MG63 (cell line): ENCODE results near the gene RASA4B. TPM values are rescaled to one million over a fixed set of nuclear protein-coding genes. Genes with fewer than 3 reads are reported as not detected.

Experiments used
- DNase-seq: peaks from one replicate; pipeline ENCODE4 v3.0.0-alpha.2; 2020
- H3K27me3 ChIP-seq: fragments of 250-450 bp; sonication (Bioruptor Pico); 2 replicates; pipeline ENCODE4 v1.5.1; 2020; ENCODE audit warnings: mild to moderate bottlenecking, moderate library complexity
- H3K36me3 ChIP-seq: fragments of 250-450 bp; sonication (Bioruptor Pico); 2 replicates; pipeline ENCODE4 v1.5.1; 2020; ENCODE audit warnings: mild to moderate bottlenecking, moderate library complexity
- H3K4me3 ChIP-seq: fragments of 250-450 bp; sonication (Bioruptor Pico); 2 replicates; pipeline ENCODE4 v1.5.1; 2020; ENCODE audit warnings: mild to moderate bottlenecking, moderate library complexity
- H3K9me3 ChIP-seq: fragments of 250-450 bp; sonication (Bioruptor Pico); 2 replicates; pipeline ENCODE4 v1.5.1; 2020; ENCODE audit warnings: mild to moderate bottlenecking, moderate library complexity
- total RNA-seq: library from RNA; depleted of rRNA; stranded (reverse); fragments of >200 nt; shearing (Covaris generic); gene quantifications from 2 replicates; pipeline ENCODE4 v1.2.3, GENCODE V29; 2014; ENCODE audit warnings: low replicate concordance; rRNA removed

RASA4B gene
- total RNA-seq, 1 experiment from 2014 or later = 1.7 TPM

GRCh38 chr7:102447311-102447710 is 70.3 kb downstream of the RASA4B start:
- Histone ChIP-seq H3K36me3 (no peaks in the 10 kb centered on the region), H3K4me3 (no peak overlapping the region), H3K27me3 (no peaks in the 10 kb centered on the region), H3K9me3 (no peaks in the 10 kb centered on the region)
- no peak for DNase-seq

GRCh38 chr7:102446387-102447156 is 71.0 kb downstream of the RASA4B start:
- H3K4me3 ChIP-seq = no peak overlapping the region
- DNase-seq = no peak
- no peaks in the 10 kb centered on the region for H3K9me3 ChIP-seq
- H3K27me3 ChIP-seq = no peaks in the 10 kb centered on the region
- H3K36me3 ChIP-seq = no peaks in the 10 kb centered on the region

DNA sequence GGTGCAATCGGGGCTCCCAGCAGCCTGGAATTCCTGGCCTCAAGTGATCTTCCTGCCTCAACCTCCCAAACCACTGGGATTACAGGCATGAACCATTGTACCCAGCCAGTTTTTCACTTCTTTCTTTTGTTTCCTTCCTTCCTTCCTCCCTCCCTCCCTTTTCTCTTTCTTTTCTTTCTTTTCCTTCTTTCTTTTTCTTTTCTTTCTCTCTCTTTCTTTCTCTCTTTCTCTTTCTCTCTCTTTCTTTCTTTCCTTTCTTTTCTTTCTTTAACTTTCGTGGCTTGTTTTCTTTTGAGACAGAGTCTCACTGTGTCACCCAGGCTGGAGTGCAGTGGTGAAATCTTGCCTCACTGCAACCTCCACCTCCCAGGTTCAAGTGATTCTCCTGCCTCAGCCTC is 71.9 kb downstream of the RASA4B start:
- H3K27me3 ChIP-seq = no peaks in the 10 kb centered on the region
- no peak overlapping the region for H3K4me3 ChIP-seq
- H3K9me3 ChIP-seq = no peaks in the 10 kb centered on the region
- no peak for DNase-seq
- H3K36me3 ChIP-seq = no peaks in the 10 kb centered on the region

GRCh38 chr7:102444961-102445673 is 72.5 kb downstream of the RASA4B start:
- no peak for DNase-seq
- no peaks in the 10 kb centered on the region for H3K36me3 ChIP-seq
- H3K4me3 ChIP-seq = no peak overlapping the region

DNA sequence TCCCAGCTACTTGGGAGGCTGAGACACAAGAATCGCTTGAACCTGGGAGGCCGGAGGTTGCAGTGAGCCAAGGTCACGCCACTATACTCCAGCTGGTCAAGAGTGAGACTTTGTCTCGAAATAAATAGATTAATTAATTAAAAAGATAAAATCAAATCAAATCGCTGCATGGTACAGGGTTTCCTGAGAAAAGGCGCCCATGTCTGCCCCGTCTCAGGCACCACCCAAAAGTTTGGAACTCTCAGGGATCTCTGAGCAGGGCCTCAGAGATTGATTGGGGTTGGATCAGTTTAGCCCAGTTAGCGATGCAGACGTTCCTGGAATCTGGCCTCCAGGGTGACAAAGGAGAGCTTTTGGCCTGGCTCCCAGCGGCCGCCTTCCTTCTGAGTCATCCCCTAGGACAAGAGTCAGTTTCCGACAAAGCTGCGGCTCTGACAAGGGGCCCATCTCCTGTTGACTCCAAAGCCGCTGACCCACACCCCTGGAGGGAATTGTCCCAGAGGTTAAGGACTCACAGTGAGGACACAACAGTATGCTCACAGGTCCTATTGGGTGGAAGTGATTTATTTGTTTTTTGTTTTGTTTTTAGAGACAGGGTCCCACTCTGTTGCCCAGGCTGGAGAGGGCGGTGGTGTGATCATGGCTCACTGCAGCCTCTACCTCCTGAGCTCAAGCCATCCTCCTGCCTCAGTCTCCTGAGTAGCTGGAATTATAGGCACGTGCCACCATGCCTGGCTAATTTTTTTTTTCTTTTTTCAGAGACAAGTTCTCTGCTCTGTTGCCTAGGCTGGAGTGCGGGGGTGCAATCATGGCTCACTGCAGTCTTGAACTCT is 77.4 kb downstream of the RASA4B start:
- no peaks in the 10 kb centered on the region for H3K27me3 ChIP-seq
- H3K36me3 ChIP-seq = no peaks in the 10 kb centered on the region
- peak; percentile 33 for DNase-seq
- no peak overlapping the region for H3K4me3 ChIP-seq
- no peaks in the 10 kb centered on the region for H3K9me3 ChIP-seq

More at GRCh38 chr7:102444961-102445673, 72.5 kb downstream of the RASA4B start:
- Histone ChIP-seq H3K27me3 (no peaks in the 10 kb centered on the region), H3K9me3 (no peaks in the 10 kb centered on the region)

DNA sequence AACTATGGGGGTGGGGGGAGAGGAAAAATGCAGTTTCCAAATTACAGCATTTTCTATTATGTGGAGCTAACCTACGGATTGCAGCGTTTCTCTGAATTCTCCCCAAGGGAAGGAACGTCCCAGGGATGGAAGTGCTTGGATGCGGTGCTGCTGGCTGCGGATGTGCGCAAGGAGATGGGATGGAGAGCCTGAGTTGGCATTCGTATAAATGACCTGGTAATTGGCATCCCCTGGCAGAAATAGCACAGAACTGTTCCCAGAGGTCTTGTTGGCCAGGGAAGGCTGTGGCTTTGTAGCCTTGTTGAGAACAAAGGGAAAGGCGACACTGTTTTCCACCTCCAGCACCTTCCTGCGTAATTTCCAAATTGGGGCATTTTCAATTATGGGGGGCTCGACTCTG is 81.5 kb downstream of the RASA4B start:
- DNase-seq = no peak
- H3K4me3 ChIP-seq = no peak overlapping the region
- H3K27me3 ChIP-seq = no peaks in the 10 kb centered on the region
- H3K9me3 ChIP-seq = no peaks in the 10 kb centered on the region
- no peaks in the 10 kb centered on the region for H3K36me3 ChIP-seq

DNA sequence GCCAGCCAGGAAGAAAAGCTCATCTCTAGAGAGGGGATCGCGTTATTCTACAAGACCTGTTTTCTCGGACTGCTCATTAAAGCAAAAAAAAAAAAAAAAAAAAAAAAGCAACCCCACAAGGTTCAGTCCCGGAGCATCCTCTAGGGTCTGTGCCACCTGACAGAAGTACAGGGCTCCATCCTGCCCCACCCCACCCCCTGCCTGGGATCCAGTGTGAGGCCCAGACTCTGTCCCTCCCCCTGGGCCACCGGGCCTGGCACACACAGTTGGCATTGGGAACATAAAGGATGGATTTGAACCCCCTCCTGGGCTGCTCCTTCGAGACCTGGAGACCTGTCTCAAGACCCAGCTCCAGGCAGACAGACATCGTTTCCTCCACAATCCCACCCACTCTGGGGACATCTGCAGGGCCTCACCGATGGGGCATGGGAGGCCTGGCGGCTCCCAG is 83.5 kb downstream of the RASA4B start:
- no peak for DNase-seq
- H3K4me3 ChIP-seq = peak overlapping the region; percentile 61

DNA sequence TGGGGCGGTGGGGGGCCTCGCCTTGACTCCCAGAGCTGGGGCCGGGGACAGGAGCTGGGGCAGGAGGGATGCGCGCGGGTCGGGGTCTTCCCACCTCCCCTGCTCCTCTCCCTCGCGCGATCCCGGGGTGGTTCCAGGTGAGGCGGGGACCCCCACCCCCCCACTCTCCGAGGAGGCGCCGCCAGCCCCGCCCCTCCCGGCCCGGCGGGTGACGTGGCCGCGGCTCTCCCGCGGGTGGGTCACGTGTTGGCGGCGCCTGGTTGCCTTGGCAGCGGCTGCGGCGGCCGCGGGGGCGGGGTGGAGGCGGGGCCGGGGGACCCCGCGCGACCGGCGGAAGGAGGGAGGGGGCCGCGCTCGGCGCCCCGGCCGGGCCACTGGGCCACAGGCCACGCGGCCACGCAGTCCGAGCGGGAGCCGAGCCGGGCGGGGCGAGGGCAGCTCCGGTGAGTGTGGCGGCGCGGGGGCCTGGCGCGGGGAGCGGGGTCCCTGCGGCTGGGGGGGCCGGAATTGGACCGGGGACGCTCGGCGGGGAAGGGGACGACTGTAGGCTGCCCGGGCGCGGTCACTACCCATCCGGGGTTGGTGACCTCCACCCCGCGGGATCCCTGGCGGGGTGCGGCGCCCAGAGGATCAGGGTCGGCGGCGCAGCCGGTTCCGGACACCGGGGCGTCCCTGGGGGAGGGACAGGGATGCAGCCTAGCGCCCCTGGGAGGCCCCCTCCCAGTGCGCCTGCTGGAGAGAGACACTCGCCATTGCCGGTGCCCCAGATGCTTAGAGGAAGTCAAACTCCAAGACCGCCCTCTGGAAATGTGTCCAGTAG is 84.1 kb downstream of the RASA4B start, which contains the start of gene ORAI2:
Gene ORAI2 (plus strand): TSS at position 357 of the 820 bp plus-strand sequence. CDS start 5,382 bp downstream, outside the sequence.
- H3K4me3 ChIP-seq = peak within 1 kb of the TSS; percentile 61
- DNase-seq = peak; percentile 71
- no peaks in the 10 kb centered on the region for H3K27me3 ChIP-seq
- no peaks in the 10 kb centered on the region for H3K9me3 ChIP-seq
- H3K36me3 ChIP-seq = no peaks in the 10 kb centered on the region

More for the DNA sequence above, 83.5 kb downstream of the RASA4B start:
- Histone ChIP-seq H3K27me3 (no peaks in the 10 kb centered on the region), H3K9me3 (no peaks in the 10 kb centered on the region), H3K36me3 (no peaks in the 10 kb centered on the region)

Other genes starting within 250 kb of the RASA4B start
- gene SH2B2, start 230.9 kb downstream of the RASA4B start, total RNA-seq = 0.40 and 1.3 TPM in 2 replicates
- not detected in 2 replicates for gene SPDYE6, start 161.3 kb downstream of the RASA4B start, total RNA-seq
- 7.6 and 16.2 TPM in 2 replicates for gene PRKRIP1, start 121.4 kb downstream of the RASA4B start, total RNA-seq
- gene ORAI2, start 84.2 kb downstream of the RASA4B start, total RNA-seq = 24.3 and 27.1 TPM in 2 replicates
- gene ALKBH4, start 52.9 kb downstream of the RASA4B start, total RNA-seq = 10.8 and 17.1 TPM in 2 replicates
- gene LRWD1, start 52.8 kb downstream of the RASA4B start, total RNA-seq = 19.6 and 29.7 TPM in 2 replicates
- gene POLR2J, start 38.9 kb downstream of the RASA4B start, total RNA-seq = 18.4 and 45.5 TPM in 2 replicates
- 2.5 TPM in 1 of 2 replicates, not detected in the other for gene UPK3BL2, start 25.9 kb upstream of the RASA4B start, total RNA-seq
- not detected in 2 replicates for gene SPDYE2, start 33.4 kb upstream of the RASA4B start, total RNA-seq
- 2.2 and 7.1 TPM in 2 replicates for gene POLR2J3, start 54.8 kb upstream of the RASA4B start, total RNA-seq
- gene RASA4, start 99.0 kb upstream of the RASA4B start, total RNA-seq = 1.6 and 3.9 TPM in 2 replicates
- gene UPK3BL1, start 125.0 kb upstream of the RASA4B start, total RNA-seq = 0.37 and 13.4 TPM in 2 replicates
- not detected in 2 replicates for gene SPDYE2B, start 132.5 kb upstream of the RASA4B start, total RNA-seq
- gene POLR2J2, start 153.9 kb upstream of the RASA4B start, total RNA-seq = not detected in 2 replicates
- 3.7 and 11.2 TPM in 2 replicates for gene FAM185A, start 231.2 kb upstream of the RASA4B start, total RNA-seq